CD4-positive, alpha-beta T cell treated with Interleukin-12 subunit alpha and Interleukin-12 subunit beta, for 1 hour (primary cell): Measurements from ENCODE around the gene ZNF678.
"Not testable (repeated sequence)": the region's sequence is repeated elsewhere in the genome, so short reads cannot be mapped to it uniquely, and the experiment has no call there.

Experiments used
- DNase-seq: peaks from one replicate; pipeline ENCODE4 v3.0.0-alpha.2; 2020

ZNF678 gene

DNA sequence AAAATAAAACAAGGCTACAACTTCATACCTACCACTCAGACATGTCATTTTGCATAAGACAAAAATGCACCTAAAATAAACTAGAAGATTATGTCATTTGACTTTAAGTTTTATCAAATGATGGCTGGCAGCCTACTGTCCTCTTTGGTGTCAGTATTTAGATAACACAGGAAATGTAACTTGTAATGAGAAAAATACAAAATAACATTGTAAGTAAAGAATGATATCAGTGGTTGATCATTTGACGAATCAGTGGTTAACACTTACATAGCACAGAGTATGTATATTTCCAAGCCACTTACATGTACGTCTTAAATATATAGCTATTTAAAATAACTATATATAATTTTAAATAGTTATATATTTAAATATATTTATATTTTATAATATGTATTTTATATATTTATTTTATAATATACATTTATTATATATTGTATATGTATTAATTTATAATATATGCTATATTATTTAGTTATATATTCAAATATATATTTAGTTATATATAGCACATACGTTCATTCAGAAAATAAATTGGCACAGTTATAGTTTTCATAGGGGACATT is 44.1 kb downstream of the ZNF678 start:
- no peak for DNase-seq

DNA sequence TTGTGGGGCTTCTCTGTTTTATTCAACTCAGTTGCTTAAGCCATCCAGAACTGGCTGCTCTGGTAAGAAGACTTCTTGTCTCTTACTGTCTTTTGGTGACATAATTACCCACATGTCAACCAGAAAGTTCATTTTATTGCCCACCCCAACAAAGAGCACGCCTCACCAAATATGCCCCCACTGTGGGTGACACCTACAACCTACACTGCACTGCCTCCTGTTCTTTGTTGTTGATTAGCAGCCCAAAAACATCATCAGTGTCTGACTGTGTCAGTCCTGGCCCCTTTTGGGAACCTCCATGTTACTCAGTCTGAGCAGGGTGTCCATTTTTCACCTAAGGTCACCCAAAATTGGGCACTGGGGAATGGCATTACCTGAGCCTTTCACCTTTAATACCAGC is 49.3 kb downstream of the ZNF678 start:
- DNase-seq: no peak

DNA sequence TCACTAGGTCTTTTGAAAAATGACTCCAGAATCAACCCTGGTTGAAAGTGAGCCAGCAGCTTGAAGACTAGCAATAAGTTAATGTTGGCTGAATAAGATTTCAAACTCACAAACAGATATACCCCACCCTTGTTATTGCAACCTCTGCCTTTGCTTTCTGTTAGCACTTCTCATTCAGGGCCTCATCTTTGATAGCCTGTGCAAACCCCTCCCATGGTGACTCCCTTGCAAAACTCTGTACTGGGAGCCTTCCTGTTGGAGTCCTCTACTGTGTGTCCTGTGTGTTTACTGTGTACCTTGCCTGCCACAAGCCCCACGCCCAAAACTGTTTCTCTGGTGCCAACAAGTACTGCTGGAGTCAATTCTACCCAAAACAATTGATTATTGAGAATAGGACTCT is 50.2 kb downstream of the ZNF678 start:
- DNase-seq: no peak

DNA sequence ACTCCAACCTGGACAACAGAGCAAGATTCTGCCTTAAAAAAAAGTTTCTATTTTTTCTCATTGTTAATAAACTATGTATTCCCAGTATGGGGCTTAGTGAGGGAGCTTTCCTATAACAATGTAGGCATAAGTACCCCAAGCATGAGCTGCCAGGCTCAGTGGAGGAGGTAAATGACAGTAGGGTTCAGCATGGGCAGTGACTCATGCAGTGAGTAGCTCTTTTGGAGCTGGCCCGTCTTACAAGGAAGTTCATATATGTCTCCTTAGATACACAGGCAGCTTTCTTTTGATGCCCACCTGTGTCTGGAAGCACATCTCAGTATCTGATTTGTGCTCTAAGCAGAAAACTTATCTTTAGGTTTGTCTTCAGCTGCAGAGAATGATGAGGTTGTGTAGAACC is 57.9 kb downstream of the ZNF678 start:
- DNase-seq: no peak

DNA sequence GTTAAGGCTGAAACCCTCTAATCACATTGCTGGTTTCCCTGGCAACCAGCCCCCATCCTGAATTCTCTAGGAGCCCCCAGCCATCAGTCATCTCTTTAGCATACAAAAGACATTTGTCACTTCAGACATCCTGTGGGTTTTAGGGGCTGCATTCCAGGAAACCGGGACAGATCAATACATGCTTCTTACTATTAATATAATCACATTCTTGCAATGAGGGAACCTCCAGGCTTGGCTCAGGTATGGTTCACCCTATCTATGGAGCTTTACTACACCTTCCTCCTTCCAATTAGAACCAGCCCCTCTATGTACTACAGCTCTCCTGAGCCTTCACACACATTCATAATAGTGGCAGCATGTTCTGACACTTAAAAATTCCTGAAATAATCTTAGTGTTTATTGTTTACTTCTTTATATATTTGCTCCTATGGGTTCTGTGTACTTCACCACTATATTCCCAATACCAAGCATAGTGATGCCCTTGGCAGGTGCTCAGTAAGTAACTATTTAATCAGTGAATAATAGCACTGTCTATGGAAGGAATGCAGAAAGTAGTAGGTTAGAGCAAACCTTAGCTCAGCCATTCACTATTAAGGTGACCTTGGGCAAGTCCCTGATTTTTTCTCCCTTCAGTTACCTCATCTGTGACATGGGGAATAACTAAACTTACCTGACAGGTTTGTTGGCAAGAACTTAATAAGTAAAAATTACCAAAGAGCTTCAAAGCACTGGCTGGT is 59.6 kb downstream of the ZNF678 start:
- DNase-seq: no peak

DNA sequence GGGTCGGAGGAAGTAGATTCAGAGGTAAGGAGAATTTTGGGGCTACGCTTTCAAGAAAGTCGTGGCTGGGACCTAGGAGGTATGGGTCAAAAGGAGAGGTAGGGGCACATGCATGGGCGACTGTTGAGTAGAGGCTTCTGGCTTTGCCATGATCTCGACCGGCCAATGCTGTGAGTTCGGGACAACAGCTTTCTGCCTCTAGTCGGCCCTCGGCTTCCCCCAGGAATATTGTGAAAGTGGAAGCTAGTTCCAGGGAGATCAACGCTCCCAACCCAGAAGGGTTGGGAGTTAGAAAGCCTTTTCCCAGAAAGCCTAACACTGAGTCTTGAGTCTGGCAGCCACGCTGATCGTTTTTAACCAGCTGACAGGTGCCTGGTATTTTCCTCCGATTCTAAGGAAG is 69.0 kb downstream of the ZNF678 start:
- no peak for DNase-seq

DNA sequence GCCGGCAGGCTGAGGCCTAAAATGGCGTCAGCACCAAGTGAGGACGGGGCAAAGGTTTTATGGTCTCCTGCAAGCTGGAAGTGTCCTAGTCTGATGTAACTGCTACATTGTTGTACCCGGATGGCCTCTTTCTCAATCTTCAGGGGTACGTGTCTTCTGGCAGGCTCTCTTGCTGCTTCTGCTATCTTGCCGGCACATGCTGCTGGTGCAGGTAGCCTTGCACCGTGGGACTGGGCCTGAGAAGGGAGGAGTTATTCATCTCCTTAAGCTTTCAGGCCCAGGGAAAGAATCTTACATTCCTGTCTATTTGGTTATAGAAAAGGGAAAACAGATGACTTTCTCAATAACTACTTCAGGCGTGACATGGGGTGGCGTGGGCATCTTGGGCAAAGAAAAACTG is 72.2 kb downstream of the ZNF678 start:
- no peak for DNase-seq

DNA sequence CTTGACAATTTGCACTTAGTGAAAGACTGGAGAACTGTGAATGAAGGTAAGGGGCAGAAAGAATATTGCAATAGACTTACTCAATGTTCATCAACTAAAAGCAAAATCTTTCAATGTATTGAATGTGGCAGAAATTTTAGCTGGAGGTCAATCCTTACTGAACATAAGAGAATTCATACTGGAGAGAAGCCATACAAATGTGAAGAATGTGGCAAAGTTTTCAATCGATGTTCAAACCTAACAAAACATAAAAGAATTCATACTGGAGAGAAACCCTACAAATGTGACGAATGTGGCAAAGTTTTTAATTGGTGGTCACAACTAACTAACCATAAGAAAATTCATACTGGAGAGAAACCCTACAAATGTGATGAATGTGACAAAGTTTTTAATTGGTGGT is 91.1 kb downstream of the ZNF678 start:
- DNase-seq: no peak

DNA sequence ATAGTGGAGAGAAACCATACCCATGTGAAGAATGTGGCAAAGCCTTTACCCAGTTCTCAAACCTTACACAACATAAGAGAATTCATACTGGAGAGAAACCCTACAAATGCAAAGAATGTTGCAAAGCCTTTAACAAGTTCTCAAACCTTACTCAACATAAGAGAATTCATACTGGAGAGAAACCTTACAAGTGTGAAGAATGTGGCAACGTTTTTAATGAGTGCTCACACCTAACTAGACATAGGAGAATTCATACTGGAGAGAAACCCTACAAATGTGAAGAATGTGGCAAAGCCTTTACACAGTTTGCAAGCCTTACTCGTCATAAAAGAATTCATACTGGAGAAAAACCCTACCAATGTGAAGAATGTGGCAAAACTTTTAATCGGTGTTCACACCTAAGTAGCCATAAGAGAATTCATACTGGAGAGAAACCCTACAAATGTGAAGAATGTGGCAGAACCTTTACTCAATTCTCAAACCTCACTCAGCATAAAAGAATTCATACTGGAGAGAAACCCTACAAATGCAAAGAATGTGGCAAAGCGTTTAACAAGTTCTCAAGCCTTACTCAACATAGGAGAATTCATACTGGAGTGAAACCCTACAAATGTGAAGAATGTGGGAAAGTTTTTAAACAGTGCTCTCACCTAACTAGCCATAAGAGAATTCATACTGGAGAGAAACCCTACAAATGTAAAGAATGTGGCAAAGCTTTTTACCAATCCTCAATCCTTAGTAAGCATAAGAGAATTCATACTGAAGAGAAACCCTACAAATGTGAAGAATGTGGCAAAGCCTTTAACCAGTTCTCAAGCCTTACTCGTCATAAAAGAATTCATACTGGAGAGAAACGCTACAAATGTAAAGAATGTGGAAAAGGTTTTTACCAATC is 91.7 kb downstream of the ZNF678 start:
- no peak for DNase-seq

DNA sequence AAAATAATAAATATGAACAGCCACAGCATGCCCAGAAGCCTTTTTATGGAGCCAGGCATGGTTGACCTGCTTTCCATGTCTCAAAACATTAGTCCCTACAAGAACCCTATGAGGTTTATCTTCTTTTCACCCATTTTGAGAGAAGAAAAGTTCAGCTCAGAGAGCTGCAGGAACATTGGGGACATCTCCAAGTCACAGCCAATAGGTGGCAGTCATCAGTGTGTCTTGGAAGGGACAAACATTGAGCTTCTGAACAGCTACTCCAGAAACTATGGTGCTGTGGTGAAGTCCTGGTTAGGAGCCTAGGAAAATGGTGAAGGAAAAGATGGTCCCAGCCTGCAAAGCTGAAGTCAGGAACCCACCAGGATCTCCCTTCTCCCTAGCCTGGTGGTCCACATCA is 98.1 kb downstream of the ZNF678 start:
- DNase-seq: no peak

DNA sequence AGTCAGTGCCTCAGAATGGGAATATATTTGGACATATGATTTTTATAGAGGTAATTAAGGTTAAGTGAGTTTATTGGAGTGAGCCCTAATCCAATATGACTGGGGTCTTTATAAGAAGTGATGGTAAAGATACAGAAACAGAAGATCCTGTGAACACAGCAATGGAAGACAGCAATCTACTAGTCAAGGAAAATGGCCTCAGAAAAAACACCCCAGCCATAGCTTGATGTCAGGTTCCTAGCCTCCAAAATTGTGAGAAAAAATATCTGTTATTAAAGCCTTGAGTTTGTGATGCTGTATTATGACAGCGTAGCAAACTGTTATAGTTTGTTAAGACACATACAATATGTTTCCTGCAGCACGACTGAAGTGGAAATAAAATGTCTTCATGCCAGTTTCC is 99.6 kb downstream of the ZNF678 start:
- DNase-seq: no peak

DNA sequence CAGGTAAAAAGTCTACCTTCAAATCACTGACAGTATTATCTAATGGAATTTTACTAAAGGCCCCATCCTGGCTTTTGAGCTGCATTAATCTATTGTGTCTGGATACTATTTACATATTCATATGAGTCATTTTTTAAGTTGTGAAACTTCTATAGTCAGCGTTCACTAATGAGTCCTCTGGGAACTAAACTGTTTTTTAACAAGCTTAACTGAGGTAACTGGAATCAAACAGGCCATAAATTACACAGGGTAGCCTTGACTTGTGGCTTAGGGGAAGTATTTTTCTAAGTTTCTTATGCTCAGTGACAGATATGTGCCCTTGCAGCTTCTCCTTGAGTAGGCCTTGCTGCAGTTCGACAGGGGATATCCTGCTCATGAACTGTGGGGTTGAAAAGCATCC is 102.9 kb downstream of the ZNF678 start:
- no peak for DNase-seq

DNA sequence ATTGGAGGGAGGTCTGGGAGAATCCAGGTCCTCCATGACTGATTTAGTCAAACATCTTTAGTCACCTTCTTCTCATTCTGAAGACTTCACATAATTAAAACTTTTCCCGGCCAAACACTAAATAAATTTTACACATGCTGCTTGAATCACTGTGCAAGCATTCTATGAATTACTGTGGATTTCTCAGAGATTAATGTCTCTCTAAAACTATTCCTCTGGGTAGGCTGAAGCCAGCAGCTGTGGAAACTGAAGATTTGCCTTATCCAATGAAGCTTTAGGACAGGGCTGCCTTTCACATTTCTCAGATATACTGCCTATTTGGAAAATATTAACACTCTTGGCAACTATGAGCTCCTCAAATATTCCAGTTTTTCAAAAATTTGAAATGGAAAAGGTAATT is 110.1 kb downstream of the ZNF678 start:
- no peak for DNase-seq

DNA sequence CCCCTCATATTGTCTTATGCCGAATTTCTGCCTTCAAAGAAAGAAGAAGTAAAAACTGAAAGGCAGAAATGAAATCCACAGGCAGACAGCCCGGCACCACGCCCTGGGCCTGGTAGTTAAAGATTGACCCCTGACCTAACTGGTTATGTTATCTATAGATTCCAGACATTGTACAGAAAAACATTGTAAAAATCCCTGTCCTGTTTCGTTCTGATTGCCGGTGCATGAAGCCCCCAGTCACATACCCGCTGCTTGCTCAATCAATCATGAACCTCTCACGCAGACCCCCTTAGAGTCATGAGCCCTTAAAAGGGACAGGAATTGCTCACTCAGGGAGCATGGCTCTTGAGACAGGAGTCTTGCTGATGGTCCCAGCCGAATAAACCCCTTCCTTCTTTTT is 122.5 kb downstream of the ZNF678 start:
- no peak for DNase-seq

DNA sequence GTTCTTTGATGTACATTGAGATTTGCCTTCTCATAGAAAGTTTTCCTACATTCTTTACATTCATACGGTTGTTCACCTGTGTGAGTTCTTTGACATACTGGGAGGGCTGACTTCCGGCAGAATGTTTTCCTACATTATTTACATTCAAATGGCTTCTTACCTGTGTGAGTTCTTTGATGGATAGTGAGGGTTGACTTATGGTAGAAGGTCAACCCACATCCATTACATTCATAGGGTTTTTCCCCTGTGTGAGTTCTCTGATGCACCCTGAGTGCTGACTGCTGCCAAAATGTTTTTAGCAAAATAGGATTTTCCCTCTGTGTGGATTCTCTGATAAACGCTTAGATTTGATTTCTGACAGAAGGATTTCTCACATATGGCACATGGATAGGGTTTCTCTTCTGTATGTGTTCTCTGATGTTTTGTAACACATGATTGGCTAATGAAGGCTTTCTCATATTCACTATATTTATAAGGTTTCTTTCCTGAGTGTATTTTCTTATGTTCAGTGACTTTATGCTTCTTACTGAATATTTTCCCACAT is 134.0 kb downstream of the ZNF678 start:
- no peak for DNase-seq

DNA sequence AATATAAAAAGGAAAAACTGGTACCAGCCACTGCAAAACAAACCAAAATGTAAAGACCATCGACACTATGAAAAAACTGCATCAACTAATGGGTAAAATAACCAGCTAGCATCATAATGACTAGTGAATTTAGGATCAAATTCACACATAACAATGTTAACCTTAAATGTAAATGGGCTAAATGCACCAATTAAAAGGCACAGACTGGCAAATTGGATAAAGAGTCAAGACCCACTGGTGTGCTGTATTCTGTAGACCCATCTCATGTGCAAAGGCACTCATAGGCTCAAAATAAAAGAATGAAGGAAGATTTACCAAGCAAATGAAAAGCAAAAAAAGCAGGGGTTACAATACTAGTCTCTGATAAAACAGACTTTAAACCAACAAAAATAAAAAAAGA is 138.3 kb downstream of the ZNF678 start:
- not testable (repeated sequence) for DNase-seq

DNA sequence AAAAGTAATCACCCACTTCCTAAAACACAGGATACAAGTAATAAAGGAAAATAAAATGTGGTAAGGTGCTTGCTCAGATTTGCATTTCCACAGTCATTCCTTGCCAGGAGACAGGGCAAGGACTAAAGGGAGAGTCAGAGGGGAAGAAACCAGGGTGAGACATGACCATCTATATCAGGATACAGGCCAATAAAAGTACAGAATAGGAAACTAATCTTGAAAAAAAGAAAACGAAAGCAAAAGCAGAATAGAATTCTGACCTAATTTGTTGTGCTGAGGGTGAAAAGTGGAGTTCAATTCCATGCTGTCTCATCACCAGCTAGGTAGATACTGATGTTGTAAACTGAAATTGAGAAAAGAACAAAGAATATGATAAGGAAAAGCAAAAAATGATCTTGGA is 144.5 kb downstream of the ZNF678 start:
- no peak for DNase-seq

DNA sequence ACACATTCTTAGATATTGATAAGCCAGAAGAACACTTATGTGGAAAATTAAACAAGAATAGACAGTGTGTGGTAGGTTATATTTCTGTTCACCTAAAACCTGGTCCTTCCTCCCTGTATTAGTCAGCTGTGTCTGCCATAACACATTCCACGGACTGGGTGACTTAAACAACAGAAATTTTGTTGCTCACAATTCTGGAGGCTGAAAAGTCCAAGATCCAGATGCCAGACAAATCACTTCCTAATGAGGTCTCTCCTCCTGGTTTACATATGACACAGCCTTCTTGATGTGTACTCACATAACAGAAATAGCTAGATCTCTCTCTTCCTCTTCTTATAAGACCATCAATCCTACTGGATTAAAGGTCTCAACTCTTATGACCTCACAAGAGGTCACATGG is 146.1 kb downstream of the ZNF678 start:
- DNase-seq: no peak

DNA sequence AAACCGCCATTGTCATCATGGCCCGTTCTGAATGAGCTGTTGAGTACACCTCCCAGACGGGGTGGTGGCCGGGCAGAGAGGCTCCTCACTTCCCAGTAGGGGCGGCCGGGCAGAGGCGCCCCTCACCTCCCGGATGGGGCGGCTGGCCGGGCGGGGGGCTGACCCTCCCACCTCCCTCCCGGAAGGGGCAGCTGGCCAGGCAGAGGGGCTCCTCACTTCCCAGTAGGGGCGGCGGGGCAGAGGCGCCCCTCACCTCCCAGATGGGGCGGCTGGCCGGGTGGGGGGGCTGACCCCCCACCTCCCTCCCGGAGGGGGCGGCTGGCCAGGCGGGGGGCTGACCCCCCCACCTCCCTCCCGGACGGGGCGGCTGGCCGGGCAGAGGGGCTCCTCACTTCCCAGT is 147.1 kb downstream of the ZNF678 start:
- DNase-seq: not testable (repeated sequence)

DNA sequence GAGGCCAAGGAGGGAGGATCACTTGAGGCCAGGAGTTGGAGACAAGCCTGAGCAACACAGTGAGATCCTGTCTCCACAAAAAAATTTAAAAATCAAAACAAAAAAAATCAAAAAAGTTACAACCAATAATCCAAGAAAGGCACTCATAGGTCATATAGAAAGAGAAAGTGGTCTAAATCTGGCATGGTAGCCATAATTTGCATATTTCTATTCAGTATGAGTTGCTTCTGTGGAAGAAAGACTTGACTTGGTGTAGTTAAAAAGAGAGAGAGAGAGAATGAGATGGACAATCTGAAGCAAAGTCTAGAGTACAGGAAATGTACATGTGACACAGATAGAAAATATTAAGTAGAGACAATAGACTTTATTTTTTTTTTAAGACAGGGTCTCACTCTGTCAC is 149.3 kb downstream of the ZNF678 start:
- DNase-seq: no peak

DNA sequence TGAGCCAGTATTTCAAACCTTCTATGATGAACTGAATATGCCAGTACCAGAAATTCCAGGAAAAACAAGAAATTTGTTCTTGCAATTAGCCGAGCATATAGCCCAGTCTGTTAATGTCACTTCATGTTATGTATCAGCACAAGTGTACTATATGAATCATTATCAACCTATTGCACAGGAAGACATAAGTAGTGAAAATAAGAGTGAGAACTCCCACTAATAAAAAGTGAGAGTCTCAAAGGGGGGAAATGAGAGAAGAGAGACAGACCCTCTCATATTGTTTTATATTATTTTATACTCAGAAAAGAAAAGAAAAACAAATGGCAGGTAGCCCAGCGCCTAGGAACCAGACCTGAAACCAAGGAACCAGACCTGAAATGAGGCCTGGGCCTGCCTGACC is 155.6 kb downstream of the ZNF678 start:
- DNase-seq: no peak

DNA sequence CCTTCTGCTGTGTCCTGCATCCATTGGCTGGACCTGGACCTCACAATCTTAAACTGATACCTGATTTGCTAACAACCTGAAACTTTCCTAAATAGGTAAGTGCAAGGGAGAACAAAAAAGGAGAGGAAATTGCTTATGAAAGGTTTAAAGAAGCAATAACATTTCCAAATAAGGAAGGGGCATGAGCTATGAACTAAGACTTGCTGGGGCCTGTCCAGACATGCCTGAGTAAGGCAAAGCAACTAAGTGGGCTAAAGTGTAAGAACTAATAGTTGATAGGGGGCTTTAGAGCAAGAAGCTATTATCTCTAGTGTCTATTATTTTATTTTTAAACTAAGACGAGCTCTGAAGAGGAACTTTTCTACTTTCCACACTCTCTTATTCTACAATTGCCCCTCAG is 160.1 kb downstream of the ZNF678 start:
- DNase-seq: no peak

DNA sequence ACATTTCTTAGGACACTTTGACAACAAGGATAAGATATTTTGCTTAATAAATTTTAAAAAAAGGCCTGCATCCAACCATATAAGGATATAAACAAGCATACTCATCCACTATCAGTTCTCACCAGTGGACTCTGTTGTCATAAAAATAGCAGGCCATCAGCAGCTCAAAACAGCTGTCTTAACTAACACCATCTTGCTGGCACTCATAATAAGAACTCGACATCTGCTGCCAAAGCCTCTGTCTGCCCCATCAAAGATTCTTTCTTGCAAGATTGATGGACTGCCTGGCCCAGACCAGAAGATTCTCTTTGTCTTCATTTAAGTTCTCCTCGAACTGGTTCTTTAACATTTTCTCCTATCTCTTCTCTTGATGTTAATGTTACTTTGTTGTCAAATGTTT is 161.7 kb downstream of the ZNF678 start:
- DNase-seq: no peak

DNA sequence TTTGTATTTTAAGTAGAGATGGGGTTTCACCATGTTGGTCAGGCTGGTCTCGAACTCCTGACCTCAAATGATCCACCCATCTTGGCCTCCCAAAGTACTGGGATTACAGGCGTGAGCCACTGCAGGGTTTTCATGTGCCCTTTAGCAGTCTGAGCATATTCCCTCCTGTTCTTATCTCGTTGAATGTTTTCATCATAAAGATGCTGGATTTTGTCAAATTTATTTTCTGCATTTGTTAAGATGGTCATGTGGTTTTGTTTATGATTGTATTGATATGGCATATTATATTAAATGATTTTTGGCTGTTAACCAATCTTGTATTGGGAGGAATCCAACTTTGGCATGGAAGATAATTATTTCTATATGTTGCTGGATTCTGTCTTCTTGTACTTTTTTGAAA is 163.0 kb downstream of the ZNF678 start:
- no peak for DNase-seq
